ENCODE results near the gene PAFAH1B1. TPM values are rescaled to one million over a fixed set of nuclear protein-coding genes. Genes with fewer than 3 reads are reported as not detected.

The PAFAH1B1 gene
- total RNA-seq, 1 donor from 2014 or later: 130 TPM

GRCh38 chr17:2595716-2596115, 2.3 kb downstream of the PAFAH1B1 start:
- Mint-ChIP-seq H3K27ac (ENCODE audit: unreplicated experiment) (no peak overlapping the region), H3K4me1 (peaks cover 48% of the 10 kb centered on the region), H3K9me3 (no peaks in the 10 kb centered on the region), H3K27me3 (ENCODE audit: low read depth) (no peaks in the 10 kb centered on the region), H3K36me3 (ENCODE audit: low read depth) (no peaks in the 10 kb centered on the region), H3K4me3 (peak overlapping the region; percentile 94)
- no peak for TF ChIP-seq CTCF (conservative IDR thresholded peaks at IDR 0.05)
- no peak for DNase-seq (ENCODE audit: low read depth, low spot score)

DNA sequence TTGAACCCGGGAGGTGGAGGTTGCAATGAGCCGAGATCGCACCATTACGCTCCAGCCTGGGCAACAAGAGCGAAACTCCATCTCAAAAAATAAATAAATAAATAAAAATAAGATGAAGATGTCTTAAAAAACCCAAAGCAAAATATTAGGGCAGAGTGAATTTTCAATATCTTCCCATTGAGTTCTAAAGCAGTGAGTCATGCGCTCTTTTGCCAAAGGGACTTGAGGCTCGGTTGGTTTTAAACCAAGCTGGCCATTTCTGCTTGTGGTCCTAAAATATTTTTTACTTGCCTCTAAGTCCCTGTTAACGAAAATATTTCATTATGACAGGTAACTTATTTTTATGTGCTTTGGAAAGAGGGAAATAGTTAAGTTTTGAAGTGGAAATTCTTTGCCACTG, 4.7 kb downstream of the PAFAH1B1 start:
- no peak for TF ChIP-seq CTCF (conservative IDR thresholded peaks at IDR 0.05)
- peak overlapping the region; percentile 53 for H3K4me3 Mint-ChIP-seq
- H3K27me3 Mint-ChIP-seq (ENCODE audit: low read depth): no peaks in the 10 kb centered on the region

GRCh38 chr17:2602597-2603017, 9.2 kb downstream of the PAFAH1B1 start:
- no peak for TF ChIP-seq CTCF (conservative IDR thresholded peaks at IDR 0.05)
- no peak overlapping the region for H3K4me3 Mint-ChIP-seq
- no peak overlapping the region for H3K27ac Mint-ChIP-seq (ENCODE audit: unreplicated experiment)
- H3K4me1 Mint-ChIP-seq: peaks cover 30% of the 10 kb centered on the region
- H3K36me3 Mint-ChIP-seq (ENCODE audit: low read depth): no peaks in the 10 kb centered on the region
- DNase-seq (ENCODE audit: low read depth, low spot score): no peak
- no peaks in the 10 kb centered on the region for H3K9me3 Mint-ChIP-seq
- H3K27me3 Mint-ChIP-seq (ENCODE audit: low read depth): no peaks in the 10 kb centered on the region

More for the DNA sequence above, 4.7 kb downstream of the PAFAH1B1 start:
- Mint-ChIP-seq H3K9me3 (no peaks in the 10 kb centered on the region), H3K36me3 (ENCODE audit: low read depth) (no peaks in the 10 kb centered on the region), H3K27ac (ENCODE audit: unreplicated experiment) (no peak overlapping the region), H3K4me1 (peaks cover 51% of the 10 kb centered on the region)
- DNase-seq (ENCODE audit: low read depth, low spot score): no peak

DNA sequence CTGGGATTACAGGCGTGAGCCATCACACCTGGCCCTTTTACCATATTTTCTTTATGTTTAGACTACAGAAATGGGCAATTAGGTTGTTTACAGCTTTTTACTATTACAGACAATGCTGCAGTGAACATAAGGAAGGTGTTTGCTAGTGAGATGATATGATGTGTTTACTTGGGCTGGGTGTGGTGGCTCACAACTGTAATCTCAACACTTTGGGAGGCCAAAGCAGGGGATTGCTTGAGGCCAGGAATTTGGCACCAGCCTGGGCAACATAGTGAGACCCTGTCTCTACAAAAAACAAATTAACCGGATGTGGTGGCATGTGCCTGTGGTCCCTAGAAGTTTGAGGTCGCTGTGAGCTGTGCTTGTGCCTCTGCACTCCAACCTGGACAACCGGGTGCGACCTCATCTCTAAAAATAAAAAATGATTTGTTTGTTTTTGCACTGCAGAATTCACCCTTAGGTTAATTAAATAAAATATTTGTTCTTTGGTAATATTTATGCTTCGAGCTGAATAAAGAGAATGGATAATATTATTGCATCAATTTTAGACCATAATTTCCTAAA, 15.0 kb downstream of the PAFAH1B1 start:
- peaks cover 30% of the 10 kb centered on the region for H3K4me1 Mint-ChIP-seq
- DNase-seq (ENCODE audit: low read depth, low spot score): no peak
- no peak overlapping the region for H3K4me3 Mint-ChIP-seq
- H3K9me3 Mint-ChIP-seq: no peaks in the 10 kb centered on the region
- no peak overlapping the region for H3K27ac Mint-ChIP-seq (ENCODE audit: unreplicated experiment)
- no peaks in the 10 kb centered on the region for H3K27me3 Mint-ChIP-seq (ENCODE audit: low read depth)
- TF ChIP-seq CTCF (conservative IDR thresholded peaks at IDR 0.05): no peak
- no peaks in the 10 kb centered on the region for H3K36me3 Mint-ChIP-seq (ENCODE audit: low read depth)

DNA sequence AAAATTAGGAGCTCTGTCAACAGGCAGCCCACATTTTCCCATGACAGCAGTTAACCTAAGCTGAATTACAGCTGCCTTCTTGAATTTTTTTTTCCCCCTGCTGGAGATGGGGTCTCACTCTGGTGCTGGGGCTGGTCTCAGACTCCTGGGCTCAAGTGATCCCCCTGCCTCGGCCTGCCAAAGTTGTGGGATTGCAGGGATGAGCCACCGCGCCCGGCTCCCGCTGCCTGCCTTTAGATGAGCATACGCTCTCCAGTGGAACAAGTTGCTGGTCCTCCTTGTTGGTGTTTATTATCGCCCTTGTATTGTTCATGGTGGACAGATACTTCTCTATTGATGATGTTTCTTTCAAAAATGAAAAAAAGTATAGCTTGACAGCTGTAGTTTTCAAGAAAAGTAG, 15.6 kb downstream of the PAFAH1B1 start:
- peak overlapping the region; percentile 60 for H3K27ac Mint-ChIP-seq (ENCODE audit: unreplicated experiment)
- TF ChIP-seq CTCF (conservative IDR thresholded peaks at IDR 0.05): no peak
- H3K4me3 Mint-ChIP-seq: no peak overlapping the region
- H3K27me3 Mint-ChIP-seq (ENCODE audit: low read depth): no peaks in the 10 kb centered on the region
- H3K9me3 Mint-ChIP-seq: no peaks in the 10 kb centered on the region
- peaks cover 30% of the 10 kb centered on the region for H3K4me1 Mint-ChIP-seq
- no peak for DNase-seq (ENCODE audit: low read depth, low spot score)
- H3K36me3 Mint-ChIP-seq (ENCODE audit: low read depth): no peaks in the 10 kb centered on the region

Data from neural crest cell (in vitro differentiated cells).